GDM1 (cell line): Measurements from ENCODE around the gene SEPTIN2.
"Not testable (repeated sequence)": the region's sequence is repeated elsewhere in the genome, so short reads cannot be mapped to it uniquely, and the experiment has no call there.

Experiments
- DNase-seq: peaks from one replicate; lab custom pipeline; 2025; lab: John Stamatoyannopoulos, UW

SEPTIN2 gene

GRCh38 chr2:241350878-241351639 lies 35.3 kb downstream of the SEPTIN2 start:
- DNase-seq = no peak

GRCh38 chr2:241351640-241352031 lies 35.9 kb downstream of the SEPTIN2 start:
- no peak for DNase-seq

- no peak for DNase-seq
Measured at GRCh38 chr2:241352227-241352626, 36.5 kb downstream of the SEPTIN2 start.

- DNase-seq = peak; percentile 10
Measured at GRCh38 chr2:241354668-241355658, 39.2 kb downstream of the SEPTIN2 start.

GRCh38 chr2:241355983-241356870 lies 40.5 kb downstream of the SEPTIN2 start, which contains the start of gene FARP2:
Gene FARP2 (plus strand): TSS chr2:241356285. CDS start chr2:241373108, 16,823 bp downstream.
- DNase-seq = peak; percentile 98

GRCh38 chr2:241356871-241357260 lies 41.1 kb downstream of the SEPTIN2 start:
- no peak for DNase-seq

GRCh38 chr2:241357531-241357930 lies 41.8 kb downstream of the SEPTIN2 start:
- DNase-seq = no peak

- DNase-seq = no peak
Measured at GRCh38 chr2:241358470-241358869, 42.7 kb downstream of the SEPTIN2 start.

- DNase-seq = no peak
Measured at GRCh38 chr2:241359481-241360045, 43.8 kb downstream of the SEPTIN2 start.

- DNase-seq = no peak
Measured at GRCh38 chr2:241363426-241363825, 47.7 kb downstream of the SEPTIN2 start.

GRCh38 chr2:241364781-241365180 lies 49.1 kb downstream of the SEPTIN2 start:
- DNase-seq = no peak

- no peak for DNase-seq
Measured at GRCh38 chr2:241366678-241367077, 51.0 kb downstream of the SEPTIN2 start.

GRCh38 chr2:241368643-241369042 lies 52.9 kb downstream of the SEPTIN2 start:
- DNase-seq = no peak

- DNase-seq = no peak
Measured at GRCh38 chr2:241372361-241372992, 56.8 kb downstream of the SEPTIN2 start.

- no peak for DNase-seq
Measured at GRCh38 chr2:241373446-241373845, 57.7 kb downstream of the SEPTIN2 start.

GRCh38 chr2:241373906-241374305 lies 58.2 kb downstream of the SEPTIN2 start:
- DNase-seq = not testable (repeated sequence)

GRCh38 chr2:241375300-241375699 lies 59.6 kb downstream of the SEPTIN2 start:
- DNase-seq = no peak

- no peak for DNase-seq
Measured at GRCh38 chr2:241376808-241377207, 61.1 kb downstream of the SEPTIN2 start.

GRCh38 chr2:241378816-241379215 lies 63.1 kb downstream of the SEPTIN2 start:
- no peak for DNase-seq

- DNase-seq = no peak
Measured at GRCh38 chr2:241379481-241380480, 64.1 kb downstream of the SEPTIN2 start.
